Spleen (tissue), 11 donors: ENCODE results near the gene CRYBA1. TPM values are rescaled to one million over a fixed set of nuclear protein-coding genes. Genes with fewer than 3 reads are reported as not detected.

Experiments used
- DNase-seq: peaks from one replicate; pipeline ENCODE4 v3.0.0-alpha.2; 2020
- H3K27ac ChIP-seq, 8 donors: fragments of 200-600 bp; sonication (generic) in 7 of 8; 1 replicate in 4 of 8; 2 replicates in 4 of 8; pipeline versions ENCODE4 v1.5.0 to v1.8.0; 2016 to 2021; ENCODE audit warnings: inconsistent platforms in 4 of 8, mild to moderate bottlenecking in 4 of 8, moderate library complexity in 1 of 8
- H3K27me3 ChIP-seq, 7 donors: fragments of 200-600 bp; sonication (generic) in 6 of 7; replicated peaks in 1 of 7; 1 replicate in 4 of 7; 2 replicates in 3 of 7; pipeline versions ENCODE4 v1.5.0 to v1.8.0; 2016 to 2021; ENCODE audit warnings: inconsistent platforms in 3 of 7, mild to moderate bottlenecking in 1 of 7
- H3K36me3 ChIP-seq, 6 donors: fragments of 200-600 bp; sonication (generic) in 5 of 6; 1 replicate in 4 of 6; 2 replicates in 2 of 6; pipeline versions ENCODE4 v1.5.0 to v1.8.0; 2016 to 2021; ENCODE audit warnings: inconsistent platforms in 2 of 6
- H3K4me1 ChIP-seq, 6 donors: fragments of 200-600 bp; sonication (generic) in 5 of 6; 1 replicate in 3 of 6; 2 replicates in 3 of 6; pipeline versions ENCODE4 v1.5.0 to v1.8.0; 2016 to 2021; ENCODE audit warnings: inconsistent platforms in 3 of 6
- H3K4me3 ChIP-seq, 8 donors: fragments of 200-600 bp; sonication (generic) in 7 of 8; 1 replicate in 4 of 8; 2 replicates in 4 of 8; pipeline versions ENCODE4 v1.5.0 to v1.8.0; 2016 to 2021; ENCODE audit warnings: inconsistent platforms in 4 of 8, mild to moderate bottlenecking in 4 of 8, moderate library complexity in 2 of 8
- H3K9me3 ChIP-seq, 8 donors: fragments of 200-600 bp; sonication (generic) in 7 of 8; 1 replicate in 4 of 8; 2 replicates in 4 of 8; pipeline versions ENCODE4 v1.5.0 to v1.8.0; 2016 to 2021; ENCODE audit warnings: inconsistent platforms in 4 of 8
- CTCF ChIP-seq, 11 experiments: fragments of 200-600 bp in 7 of 11; fragments of 450-650 bp in 4 of 11; sonication (generic) in 4 of 11; IDR thresholded peaks in 8 of 11; conservative IDR thresholded peaks in 3 of 11; 1 replicate in 7 of 11; 2 replicates in 4 of 11; pipeline versions ENCODE4 v1.4.0 to v1.8.0; 2016 to 2021; ENCODE audit warnings: antibody characterized with exemption in 11 of 11, inconsistent platforms in 4 of 11, mild to moderate bottlenecking in 1 of 11
- POLR2A ChIP-seq, 3 donors: fragments of 450-650 bp; IDR thresholded peaks; one replicate each; pipeline ENCODE4 v1.5.1; 2017; ENCODE audit warnings: antibody characterized with exemption in 3 of 3, mild to moderate bottlenecking in 1 of 3
- POLR2AphosphoS5 ChIP-seq, 3 donors: sonication (generic); formaldehyde crosslinking; IDR thresholded peaks; one replicate each; pipeline ENCODE4 v1.5.1; 2017; ENCODE audit warnings: antibody characterized with exemption in 3 of 3
- WGBS, 5 donors: extraction: QIAGEN DNeasy Blood & Tissue Kit in 3 of 5; methylation state at CpG; one replicate each; pipeline versions ENCODE4 v1.1.5 to v1.1.7; 2013 to 2018; 5-methylcytosine and 5-hydroxymethylcytosine counted together
- intact Hi-C: fragments of 100-400 bp; cut with DNase I; formaldehyde crosslinking; loops from one replicate; pipeline ENCODE4 v1.15.0; 2023; ENCODE audit warnings: low total_unique reads
- polyA plus RNA-seq, 3 donors: library from polyadenylated mRNA; stranded (reverse); fragments of 200-250 nt; gene quantifications; one replicate each; pipeline ENCODE4 v1.2.1, GENCODE V29; 2013
- total RNA-seq, 7 donors: library from RNA; depleted of rRNA in 3 of 7; stranded (reverse); fragments of >200 nt in 3 of 7; fragmentation: NEBNext Ultra II Directional in 4 of 7; extraction: Animal tissue kit (Norgen Biotek cat#: 25700) in 4 of 7; gene quantifications; one replicate each; pipeline versions ENCODE4 v1.1.0 to v1.2.1, GENCODE V29; 2016 to 2021
- donor health status: healthy with polysubstance abuse.
- donor health status: DM: no; HTN: no; CAD: no; lungs with moderate emphysema.
- donor health status: DM: no; HTN: no; CAD: no.
- donor health status: Bipolar disorder and iron deficiency.
- donor health status: healthy.
- donor health status: DM: no; HTN: no; CAD: no.
- donor health status: DM: yes; HTN: yes; CAD: no.

CRYBA1 gene
- total and polyA plus RNA-seq, 10 donors: not detected

- Histone ChIP-seq H3K27me3 (peaks cover 0 to 5% (median 0%) of the 10 kb centered on the region in 7 donors), H3K4me3 (no peak overlapping the region), H3K36me3 (no peaks in the 10 kb centered on the region), H3K9me3 (no peaks in the 10 kb centered on the region), H3K27ac (no peak overlapping the region), H3K4me1 (no peaks in the 10 kb centered on the region)
- no peak for TF ChIP-seq POLR2AphosphoS5 (IDR thresholded peaks at IDR 0.05)
- no peak for TF ChIP-seq POLR2A (IDR thresholded peaks at IDR 0.05)
- TF ChIP-seq CTCF (IDR thresholded peaks at IDR 0.05 in 8 of 11, conservative IDR thresholded peaks at IDR 0.05 in 3 of 11): no peak
- intact Hi-C loops: no loop called here
- no peak for DNase-seq
- 68 to 87% (median 81%) methylated on average over 2 of the region's 2 CpGs for WGBS, 5 donors
Observed at GRCh38 chr17:29207975-29208374, 38.7 kb upstream of the CRYBA1 start.

- H3K9me3 ChIP-seq: no peaks in the 10 kb centered on the region
- no peak for DNase-seq
- H3K4me3 ChIP-seq: no peak overlapping the region
- H3K36me3 ChIP-seq: no peaks in the 10 kb centered on the region
- no peaks in the 10 kb centered on the region for H3K4me1 ChIP-seq
- WGBS, 5 donors: 85 to 94% (median 91%) methylated on average over 4 to 5 of the region's 5 CpGs
- no peak for TF ChIP-seq POLR2A (IDR thresholded peaks at IDR 0.05)
- no peak for TF ChIP-seq CTCF (IDR thresholded peaks at IDR 0.05 in 8 of 11, conservative IDR thresholded peaks at IDR 0.05 in 3 of 11)
- TF ChIP-seq POLR2AphosphoS5 (IDR thresholded peaks at IDR 0.05): no peak
- peaks cover 0 to 5% (median 0%) of the 10 kb centered on the region in 7 donors for H3K27me3 ChIP-seq
- H3K27ac ChIP-seq: no peak overlapping the region
- intact Hi-C loops: no loop called here
Observed at GRCh38 chr17:29209073-29209472, 37.6 kb upstream of the CRYBA1 start.

- TF ChIP-seq CTCF (IDR thresholded peaks at IDR 0.05 in 8 of 11, conservative IDR thresholded peaks at IDR 0.05 in 3 of 11) (no peak), POLR2A (IDR thresholded peaks at IDR 0.05) (no peak), POLR2AphosphoS5 (IDR thresholded peaks at IDR 0.05) (no peak)
- Histone ChIP-seq H3K9me3 (no peaks in the 10 kb centered on the region), H3K36me3 (no peaks in the 10 kb centered on the region), H3K27ac (no peak overlapping the region), H3K4me1 (no peaks in the 10 kb centered on the region), H3K4me3 (no peak overlapping the region), H3K27me3 (no peaks in the 10 kb centered on the region)
- no peak for DNase-seq
- WGBS, 5 donors: 68 to 76% (median 72%) methylated on average over 2 of the region's 2 CpGs
- intact Hi-C loops: no loop called here
Observed at GRCh38 chr17:29210879-29211278, 35.8 kb upstream of the CRYBA1 start.

GRCh38 chr17:29212094-29212631 lies 34.5 kb upstream of the CRYBA1 start:
- no peak for DNase-seq
- 92 to 100% (median 98%) methylated on average over 1 of the region's 1 CpG for WGBS, 5 donors

More at GRCh38 chr17:29212094-29212631, 34.5 kb upstream of the CRYBA1 start:
- intact Hi-C loops: no loop called here
- no peaks in the 10 kb centered on the region for H3K27me3 ChIP-seq
- no peaks in the 10 kb centered on the region for H3K4me1 ChIP-seq
- no peaks in the 10 kb centered on the region for H3K9me3 ChIP-seq
- TF ChIP-seq CTCF (IDR thresholded peaks at IDR 0.05 in 8 of 11, conservative IDR thresholded peaks at IDR 0.05 in 3 of 11) (no peak), POLR2A (IDR thresholded peaks at IDR 0.05) (no peak), POLR2AphosphoS5 (IDR thresholded peaks at IDR 0.05) (no peak)
- no peak overlapping the region for H3K4me3 ChIP-seq
- H3K27ac ChIP-seq: no peak overlapping the region
- no peaks in the 10 kb centered on the region for H3K36me3 ChIP-seq
